ENCODE results near the gene PDE6D.

The PDE6D gene

DNA sequence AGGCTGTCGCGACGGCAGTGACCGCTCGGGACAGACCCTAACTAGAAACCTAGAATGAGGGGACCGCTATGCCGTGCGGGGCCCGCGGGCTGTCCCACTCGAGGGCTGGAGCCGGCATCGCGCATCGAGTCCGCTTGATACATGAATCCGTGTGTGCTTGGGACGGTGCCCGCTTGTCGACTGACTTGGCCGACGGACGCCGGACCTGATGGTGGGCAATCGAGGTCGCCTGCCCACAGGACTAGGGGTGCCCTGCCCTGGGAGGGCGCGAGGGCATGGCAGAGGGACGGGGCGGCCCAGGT, 73.5 kb downstream of the PDE6D start:
- no peak for DNase-seq (ENCODE audit: low read depth)

GRCh38 chr2:231706731-231707624, 74.1 kb downstream of the PDE6D start:
- DNase-seq (ENCODE audit: low read depth), result peak; percentile 98

DNA sequence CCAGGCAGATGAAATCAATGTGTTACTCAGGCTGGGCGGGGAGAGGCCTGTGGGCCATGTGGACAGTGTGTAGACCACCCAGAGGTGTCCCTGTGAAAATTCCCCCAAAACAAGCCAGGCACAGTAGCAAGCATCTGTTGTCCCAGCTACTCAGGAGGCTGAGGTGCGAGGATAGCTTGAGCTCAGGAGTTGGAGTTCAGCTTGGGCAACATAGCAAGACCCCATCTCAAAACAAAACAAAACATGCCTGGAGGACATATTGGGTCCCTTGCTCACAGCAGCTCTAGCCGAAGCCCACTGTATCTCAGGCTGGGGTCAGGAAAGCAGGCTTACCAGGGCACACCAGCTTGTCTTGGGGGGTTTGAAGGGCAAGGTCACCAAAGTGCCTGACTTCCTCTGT, 77.1 kb downstream of the PDE6D start:
- no peak for DNase-seq (ENCODE audit: low read depth)

DNA sequence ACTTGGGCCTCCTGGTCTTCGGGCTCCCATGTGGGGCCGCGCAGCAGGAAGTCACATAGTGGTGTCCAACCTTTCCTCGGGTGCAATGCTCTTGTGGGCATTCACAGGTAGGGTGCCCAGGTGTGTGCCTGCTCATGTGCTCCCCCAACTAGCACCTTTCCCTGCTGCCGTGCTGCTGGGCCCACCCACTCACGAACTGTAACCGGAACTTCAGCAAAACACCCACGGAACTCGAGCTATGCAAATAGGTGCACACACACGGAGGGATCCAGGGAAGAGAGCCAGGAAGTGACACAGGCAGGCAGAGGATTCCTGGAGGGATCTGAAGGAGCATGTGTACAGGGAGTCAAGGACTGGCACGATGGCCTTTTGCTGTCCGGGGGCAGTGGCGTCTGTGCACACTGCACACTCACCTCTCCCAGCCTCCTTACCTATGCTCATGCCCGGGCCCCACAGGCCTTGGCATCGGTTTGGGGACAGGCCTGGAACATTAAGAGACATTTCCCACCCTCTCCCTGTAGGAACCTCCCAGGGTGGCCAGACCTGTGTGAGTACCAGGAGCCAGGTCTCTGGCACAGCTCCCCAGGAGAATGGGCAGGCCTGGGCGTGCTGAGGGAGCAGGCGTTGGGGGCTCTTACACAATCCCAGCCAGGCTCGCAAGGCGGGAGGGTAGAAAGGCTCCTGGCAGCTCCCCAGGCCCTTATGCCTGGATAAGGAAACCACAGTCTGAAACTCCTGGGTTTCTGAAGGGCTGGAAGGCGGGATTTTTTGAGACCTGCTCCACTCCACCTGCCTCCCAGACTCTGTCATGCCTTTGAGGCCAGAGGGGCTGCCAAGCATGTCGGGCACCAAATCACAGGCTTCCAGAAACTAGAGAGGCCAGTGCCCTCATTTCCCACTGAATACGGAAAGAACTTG, 79.4 kb downstream of the PDE6D start:
- DNase-seq (ENCODE audit: low read depth), result no peak

DNA sequence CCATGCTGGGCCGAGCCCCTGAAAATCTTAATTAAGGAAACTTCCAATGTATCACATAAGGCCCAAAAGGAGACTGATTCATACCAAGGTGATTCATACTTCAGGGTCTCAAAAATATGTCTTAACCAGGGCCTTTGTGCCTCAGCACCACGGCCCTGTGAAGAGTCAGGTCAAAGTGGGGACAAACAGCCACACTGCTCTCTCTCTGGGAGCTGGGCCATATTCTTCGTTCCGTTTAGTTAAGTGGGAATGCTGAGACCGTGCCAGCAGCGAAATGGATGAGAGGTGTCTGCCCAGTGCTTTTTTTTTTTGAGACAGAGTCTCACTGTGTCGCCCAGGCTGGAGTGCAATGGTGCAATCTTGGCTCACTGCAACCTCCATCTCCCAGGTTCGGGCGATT, 82.1 kb downstream of the PDE6D start:
- no peak for DNase-seq (ENCODE audit: low read depth)

- DNase-seq (ENCODE audit: low read depth), result peak; percentile 87
Measured at GRCh38 chr2:231696004-231696367, 85.1 kb downstream of the PDE6D start.

- no peak for DNase-seq (ENCODE audit: low read depth)
Measured at GRCh38 chr2:231693956-231694355, 87.1 kb downstream of the PDE6D start.

DNA sequence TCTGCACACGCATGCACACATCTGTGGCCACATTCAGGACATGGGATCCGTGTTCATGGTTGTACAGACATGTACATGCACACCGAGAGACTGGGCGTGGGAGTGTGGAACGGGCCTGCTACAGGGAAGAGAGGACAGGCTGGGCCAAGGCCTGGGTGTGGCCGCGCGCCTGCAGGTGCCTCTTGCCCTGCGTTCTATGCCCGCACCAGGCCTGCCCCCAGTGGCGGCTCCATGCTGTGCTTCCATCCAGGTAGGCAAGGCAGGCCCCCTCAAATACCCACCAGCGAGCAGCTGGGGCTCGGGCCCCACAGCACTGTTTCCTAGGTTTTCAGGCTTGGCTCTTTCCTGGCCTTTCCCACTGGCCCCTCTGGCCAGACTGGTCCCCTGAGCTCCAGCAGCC, 88.2 kb downstream of the PDE6D start:
- DNase-seq (ENCODE audit: low read depth), result no peak

DNA sequence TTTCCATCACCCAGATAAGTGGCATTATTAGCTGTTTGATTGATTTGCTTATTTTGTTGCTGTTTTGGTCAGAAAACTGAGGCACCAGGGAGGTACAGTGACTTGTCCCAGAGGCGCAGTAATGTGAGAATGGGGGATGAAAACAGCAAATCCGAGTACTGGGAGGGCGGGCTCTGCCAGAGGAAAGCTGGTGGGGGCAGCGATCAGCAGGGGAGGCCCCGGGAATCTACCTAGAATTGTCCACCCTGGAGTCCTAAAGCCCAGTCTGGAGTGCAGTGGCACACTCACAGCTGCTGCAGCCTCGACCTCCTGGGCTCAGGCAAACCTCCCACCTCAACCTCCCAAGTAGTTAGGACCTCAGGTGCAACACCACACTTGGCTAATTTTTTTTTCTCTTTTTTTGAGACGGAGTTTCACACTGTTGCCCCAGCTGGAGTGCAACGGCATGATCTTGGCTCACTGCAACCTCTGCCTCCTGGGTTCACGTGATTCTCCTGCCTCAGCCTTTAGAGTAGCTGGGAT, 89.8 kb downstream of the PDE6D start:
- DNase-seq (ENCODE audit: low read depth), result no peak

DNA sequence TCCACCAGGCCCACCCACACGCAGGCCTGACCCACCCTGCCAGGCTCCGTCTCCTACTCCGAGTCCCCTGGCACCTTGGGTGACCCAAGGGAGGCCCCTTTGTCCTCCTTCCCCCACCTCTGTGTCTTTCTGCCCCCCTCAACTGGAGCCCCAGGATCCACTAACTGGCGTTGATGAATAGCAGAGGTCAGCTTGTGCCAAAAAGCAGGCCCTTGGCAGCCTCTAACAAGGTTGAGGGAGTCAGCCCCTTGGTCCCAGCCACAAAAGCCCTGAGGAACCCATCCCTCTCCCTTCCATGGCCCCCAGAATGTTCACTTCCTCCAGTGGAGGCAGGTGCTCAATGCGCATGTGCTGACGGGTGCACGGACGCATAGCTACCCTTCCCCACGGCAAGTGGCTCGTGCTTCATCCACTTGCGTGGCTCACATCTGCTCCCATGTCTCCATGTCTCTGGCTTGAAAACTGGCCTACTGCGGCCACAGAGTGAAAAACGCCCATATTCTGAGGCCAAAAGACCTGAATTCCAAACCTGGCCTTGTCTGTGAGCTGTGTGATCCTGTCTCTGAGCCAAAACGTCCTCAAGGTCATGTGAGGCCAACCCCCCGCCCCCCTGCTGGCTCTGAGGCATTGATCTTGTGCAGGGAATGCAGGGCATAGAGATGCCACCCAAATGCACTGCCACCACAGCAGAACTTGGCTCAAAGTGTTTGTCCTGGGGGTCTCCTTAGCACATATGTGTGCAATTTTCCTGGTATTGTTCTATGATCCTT, 91.8 kb downstream of the PDE6D start:
- no peak for DNase-seq (ENCODE audit: low read depth)

- DNase-seq (ENCODE audit: low read depth), result no peak
Measured at GRCh38 chr2:231688719-231689118, 92.4 kb downstream of the PDE6D start.

- DNase-seq (ENCODE audit: low read depth), result no peak
Measured at GRCh38 chr2:231687961-231688360, 93.1 kb downstream of the PDE6D start.

GRCh38 chr2:231687133-231687852, 93.8 kb downstream of the PDE6D start:
- DNase-seq (ENCODE audit: low read depth), result no peak

DNA sequence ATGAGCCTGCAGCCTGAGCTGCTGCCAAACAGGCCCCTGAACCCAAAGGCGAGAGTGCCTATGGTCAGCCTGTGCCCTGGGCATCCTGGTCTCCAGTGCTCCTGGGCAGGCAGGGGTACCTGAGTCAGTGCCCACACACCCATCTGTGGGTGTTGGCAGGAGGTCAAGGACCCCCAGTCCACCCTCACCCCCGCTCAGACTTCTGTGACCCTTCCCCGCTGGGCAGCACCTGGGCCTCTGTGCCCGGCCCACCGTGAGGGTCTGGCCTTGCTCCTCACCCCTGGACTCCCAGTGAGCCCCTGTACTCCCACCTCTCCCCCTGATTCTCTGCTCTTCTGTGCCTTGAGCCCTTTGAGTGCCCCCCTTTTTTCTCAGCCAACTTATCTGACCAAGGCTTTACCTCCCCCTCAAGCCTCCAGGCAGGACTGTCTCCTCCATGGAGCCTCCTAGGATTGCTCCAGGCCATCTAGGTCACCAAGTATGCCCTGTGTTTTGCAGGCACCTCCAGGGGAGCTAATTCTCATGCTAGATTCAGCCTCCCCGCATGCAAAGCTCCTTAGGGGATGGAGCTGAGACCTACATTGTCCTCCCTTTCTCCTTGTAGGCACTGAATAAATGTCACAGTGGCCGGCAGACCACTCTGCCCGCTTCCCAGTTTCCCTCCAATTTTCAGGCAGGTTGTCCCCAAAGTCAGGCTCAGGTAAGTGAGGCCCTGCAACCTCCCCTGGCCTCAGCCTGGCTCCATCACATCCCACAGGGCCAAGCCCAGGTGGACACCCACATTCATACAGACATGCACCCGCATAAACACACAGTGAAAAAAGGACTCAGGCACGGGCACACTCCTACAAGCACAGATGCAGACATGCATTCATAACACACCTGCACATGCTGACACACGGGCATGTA, 94.6 kb downstream of the PDE6D start:
- DNase-seq (ENCODE audit: low read depth), result no peak

DNA sequence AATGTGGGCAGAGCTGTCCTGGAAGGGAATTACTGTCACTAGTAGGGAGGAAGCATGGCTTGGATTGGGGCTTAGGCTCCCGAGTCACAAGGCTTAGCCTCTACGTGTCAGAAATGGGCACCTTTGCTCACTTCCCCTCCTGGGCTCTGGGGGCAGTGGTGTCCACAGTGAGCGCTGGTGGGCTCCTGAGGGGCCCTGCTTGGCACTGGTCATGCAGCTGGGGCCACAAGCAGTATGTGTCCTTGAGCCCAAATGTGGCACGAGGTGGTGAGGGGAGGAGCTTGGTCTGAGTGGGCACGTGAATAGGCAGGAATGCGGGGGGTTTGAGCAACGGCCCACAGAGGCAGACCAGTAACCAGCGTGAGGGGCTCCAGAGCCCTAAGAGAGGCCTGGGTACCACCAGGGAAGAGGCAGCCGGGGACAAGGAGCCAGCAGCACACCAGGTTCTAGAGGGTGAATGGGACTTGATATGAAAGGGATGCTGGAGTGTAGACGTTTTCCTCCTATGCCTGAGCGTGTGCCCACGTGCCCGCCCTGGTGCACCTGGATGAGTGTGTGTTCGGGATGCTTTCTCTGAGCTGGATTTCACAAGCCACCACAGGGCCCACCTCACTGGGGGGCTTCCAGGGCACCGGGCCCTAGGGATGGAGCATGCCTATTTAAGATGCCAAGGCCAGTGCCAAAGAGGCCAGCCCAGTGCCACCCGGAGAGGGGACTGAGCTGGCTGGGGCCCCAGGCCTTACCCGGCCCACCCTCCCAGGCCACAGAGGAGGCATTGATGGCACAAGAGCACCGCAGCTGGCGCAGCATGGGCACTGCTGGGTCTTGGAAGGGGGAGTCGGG, 95.5 kb downstream of the PDE6D start:
- no peak for DNase-seq (ENCODE audit: low read depth)

DNA sequence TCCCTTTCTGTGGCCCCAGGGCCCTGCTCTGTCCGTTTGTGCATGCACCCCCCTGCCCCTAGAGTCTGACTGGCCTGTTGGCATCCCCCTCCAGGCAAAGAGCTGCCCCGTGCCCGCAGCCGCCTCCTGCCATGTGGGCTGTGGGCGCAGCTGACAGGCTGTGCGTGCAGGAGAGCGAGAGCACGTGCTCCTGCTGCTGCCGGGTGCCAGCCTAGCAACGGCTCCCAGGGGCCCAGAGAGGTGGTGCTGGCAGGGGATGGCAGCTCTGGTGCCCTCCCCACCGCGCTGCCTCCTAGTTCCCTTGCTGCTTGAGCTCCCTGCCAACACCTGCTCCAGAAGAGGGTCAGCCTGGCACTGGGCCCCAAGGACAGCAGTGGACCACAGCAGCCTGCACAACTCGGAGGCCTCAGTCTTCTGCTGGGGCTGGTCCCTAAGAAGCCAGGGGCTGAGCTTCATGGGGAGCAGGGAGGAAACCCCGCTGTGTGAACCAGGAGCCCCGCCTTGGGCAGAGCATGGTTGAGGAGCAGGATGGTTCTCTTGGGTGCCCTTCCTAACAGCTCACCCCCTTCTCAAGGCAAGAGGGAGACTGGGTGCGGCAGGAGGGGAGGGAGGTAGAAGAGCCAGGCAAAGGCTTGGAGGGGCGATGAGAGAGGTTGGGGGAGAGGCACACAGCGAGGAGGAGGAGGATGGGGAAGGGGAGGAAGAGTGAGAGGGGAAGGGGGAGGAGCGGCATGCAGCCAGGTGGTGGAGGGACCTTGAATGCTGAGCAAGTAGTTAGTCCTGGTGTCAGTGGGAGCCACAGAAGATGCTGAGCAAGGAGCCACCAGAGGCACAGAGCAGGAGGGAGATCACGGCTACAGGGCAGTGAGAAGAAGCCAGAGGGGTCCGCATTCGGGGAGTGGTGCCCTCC, 96.5 kb downstream of the PDE6D start:
- DNase-seq (ENCODE audit: low read depth), result no peak

GRCh38 chr2:231683292-231684235, 97.5 kb downstream of the PDE6D start:
- no peak for DNase-seq (ENCODE audit: low read depth)

Measured in GM04504 (cell line).